SK-N-SH (cell line): Measurements from ENCODE around the gene VPS18. TPM values are rescaled to one million over a fixed set of nuclear protein-coding genes. Genes with fewer than 3 reads are reported as not detected.

Source experiments
- polyA plus RNA-seq, 3 experiments: library from polyadenylated mRNA; depleted of rRNA; stranded (reverse); fragments of >200 nt; gene quantifications; 2 replicates each; pipeline ENCODE4 v1.2.3, GENCODE V29; 2012
- small RNA-seq, 7 experiments: library from RNA; depleted of rRNA; stranded (forward); fragments of <200 nt; gene quantifications; one replicate each; pipeline ENCODE3, GENCODE V24; 2012

The VPS18 gene
- polyA plus RNA-seq, 1 of the 3 experiments (the other 2 are of a cell fraction), result 14.1 TPM

Small RNA genes lying within 50 kb of the gene (small RNA-seq; reads per million reads assigned to genes)
- gene AC025166.1 (0 reads per million in 7 experiments), gene ISCA1P4 (0 reads per million in 7 experiments)

Other genes with a start within 250 kb of the VPS18 start
- gene RAD51, start 199.3 kb upstream of the VPS18 start, polyA plus RNA-seq (2012; rRNA removed), result 6.6 and 7.6 TPM in 2 replicates
- gene RMDN3, start 139.2 kb upstream of the VPS18 start, polyA plus RNA-seq (2012; rRNA removed), result 30.0 and 33.0 TPM in 2 replicates
- gene GCHFR, start 130.4 kb upstream of the VPS18 start, polyA plus RNA-seq (2012; rRNA removed), result 0.60 and 0.67 TPM in 2 replicates
- gene C15orf62, start 124.5 kb upstream of the VPS18 start, polyA plus RNA-seq (2012; rRNA removed), result 0.06 TPM in 1 of 2 replicates, not detected in the other
- gene ZFYVE19, start 87.4 kb upstream of the VPS18 start, polyA plus RNA-seq (2012; rRNA removed), result 35.5 and 37.8 TPM in 2 replicates
- gene DNAJC17, start 87.0 kb upstream of the VPS18 start, polyA plus RNA-seq (2012; rRNA removed), result 53.1 and 61.6 TPM in 2 replicates
- not detected in 2 replicates for gene PPP1R14D, start 65.7 kb upstream of the VPS18 start, polyA plus RNA-seq (2012; rRNA removed)
- gene SPINT1, start 50.4 kb upstream of the VPS18 start, polyA plus RNA-seq (2012; rRNA removed), result 0.58 and 2.0 TPM in 2 replicates
- 0.49 and 0.62 TPM in 2 replicates for gene RHOV, start 20.2 kb upstream of the VPS18 start, polyA plus RNA-seq (2012; rRNA removed)
- gene DLL4, start 34.9 kb downstream of the VPS18 start, polyA plus RNA-seq (2012; rRNA removed), result 0.03 TPM in 2 replicates
- 9.3 and 12.3 TPM in 2 replicates for gene CHAC1, start 59.0 kb downstream of the VPS18 start, polyA plus RNA-seq (2012; rRNA removed)
- gene INO80, start 221.8 kb downstream of the VPS18 start, polyA plus RNA-seq (2012; rRNA removed), result 4.6 and 5.2 TPM in 2 replicates